ENCODE data around the gene SPAG16.

- TF ChIP-seq POLR2A (IDR thresholded peaks at IDR 0.05): no peak
- TF ChIP-seq POLR2AphosphoS5 (IDR thresholded peaks at IDR 0.05): no peak
Measured at GRCh38 chr2:214217599-214217998, 933.3 kb downstream of the SPAG16 start.

All from transverse colon (tissue), 3 donors.